ENCODE measurements around the gene DZIP3.

DNA sequence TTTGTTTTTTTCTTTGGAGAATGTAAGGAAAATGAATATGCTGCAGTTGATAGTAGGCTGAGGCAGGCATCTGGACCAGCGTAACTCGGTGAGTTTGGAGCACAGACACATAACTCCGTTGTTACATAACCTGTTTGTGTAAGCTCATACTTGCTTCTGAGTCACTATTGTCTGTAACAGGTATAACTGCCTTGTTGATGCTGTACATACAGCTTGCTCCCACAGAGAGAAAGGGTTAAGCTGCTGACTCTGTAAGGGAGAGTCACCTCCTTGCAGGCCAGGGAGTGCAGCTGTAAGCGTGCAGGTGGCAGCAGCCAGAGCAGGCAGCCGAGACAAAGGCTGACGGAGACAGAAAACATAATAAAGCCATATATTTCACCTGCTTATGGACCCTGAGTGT is 147.3 kb downstream of the DZIP3 start:
- TF ChIP-seq POLR2A (IDR thresholded peaks at IDR 0.05) (no peak), CTCF (IDR thresholded peaks at IDR 0.05) (no peak), POLR2AphosphoS5 (IDR thresholded peaks at IDR 0.05) (no peak), EP300 (IDR thresholded peaks at IDR 0.05) (no peak)
